ENCODE data around the gene SLC6A19. TPM values are rescaled to one million over a fixed set of nuclear protein-coding genes. Genes with fewer than 3 reads are reported as not detected.
A peak's percentile ranks its signal among the peaks of the same experiment; 100 is the strongest.

SLC6A19 gene
- total and polyA plus RNA-seq, 2 experiments from 2014 or later, result 5.2 to 5.8 TPM

GRCh38 chr5:1251678-1252580, 50.5 kb downstream of the SLC6A19 start:
- Histone ChIP-seq H3K79me2 (no peaks in the 10 kb centered on the region), H3K4me2 (no peak overlapping the region), H3K9me3 (ENCODE audit: low read depth) (no peaks in the 10 kb centered on the region), H3K4me1 (ENCODE audit: insufficient read depth) (peaks cover 4% of the 10 kb centered on the region), H3K4me3 (no peak overlapping the region), H3K27me3 (no peaks in the 10 kb centered on the region), H3K36me3 (replicated peaks; ENCODE audit: insufficient read depth, low read depth) (no peaks in the 10 kb centered on the region), H3K9me2 (replicated peaks; ENCODE audit: insufficient read depth) (no peaks in the 10 kb centered on the region), H3K27ac (peak overlapping the region; percentile 88), H4K20me1 (ENCODE audit: insufficient read depth, poor library complexity, severe bottlenecking) (no peaks in the 10 kb centered on the region), H2AFZ (no peak overlapping the region)
- 59% methylated on average over 27 of the region's 27 CpGs for WGBS (ENCODE audit: low lambda C conversion rate, missing lambda C conversion rate)
- TF ChIP-seq EZH2phosphoT487 (IDR thresholded peaks at IDR 0.05; ENCODE audit: low read depth, severe bottlenecking, unreplicated experiment) (no peak), CTCF (IDR thresholded peaks at IDR 0.05; ENCODE audit: poor library complexity) (no peak), EZH2 (IDR thresholded peaks at IDR 0.05; ENCODE audit: borderline replicate concordance) (no peak)
- DNase-seq (ENCODE audit: low spot score), result peak; percentile 84

- Histone ChIP-seq H3K79me2 (no peaks in the 10 kb centered on the region), H3K9me3 (ENCODE audit: low read depth) (no peaks in the 10 kb centered on the region), H2AFZ (no peak overlapping the region), H4K20me1 (ENCODE audit: insufficient read depth, poor library complexity, severe bottlenecking) (no peaks in the 10 kb centered on the region), H3K27ac (no peak overlapping the region), H3K27me3 (no peaks in the 10 kb centered on the region), H3K4me3 (no peak overlapping the region), H3K4me2 (no peak overlapping the region), H3K4me1 (ENCODE audit: insufficient read depth) (peaks cover 4% of the 10 kb centered on the region), H3K9me2 (replicated peaks; ENCODE audit: insufficient read depth) (no peaks in the 10 kb centered on the region), H3K36me3 (replicated peaks; ENCODE audit: insufficient read depth, low read depth) (no peaks in the 10 kb centered on the region)
- 96% methylated on average over 4 of the region's 9 CpGs for WGBS (ENCODE audit: low lambda C conversion rate, missing lambda C conversion rate)
- no peak for TF ChIP-seq CTCF (IDR thresholded peaks at IDR 0.05; ENCODE audit: poor library complexity)
- no peak for TF ChIP-seq EZH2phosphoT487 (IDR thresholded peaks at IDR 0.05; ENCODE audit: low read depth, severe bottlenecking, unreplicated experiment)
- TF ChIP-seq EZH2 (IDR thresholded peaks at IDR 0.05; ENCODE audit: borderline replicate concordance), result no peak
- DNase-seq (ENCODE audit: low spot score), result no peak
Measured at GRCh38 chr5:1252681-1253080, 51.3 kb downstream of the SLC6A19 start.

GRCh38 chr5:1253456-1254105, 52.2 kb downstream of the SLC6A19 start:
- H4K20me1 ChIP-seq (ENCODE audit: insufficient read depth, poor library complexity, severe bottlenecking), result no peaks in the 10 kb centered on the region
- no peaks in the 10 kb centered on the region for H3K27me3 ChIP-seq
- no peak for TF ChIP-seq CTCF (IDR thresholded peaks at IDR 0.05; ENCODE audit: poor library complexity)
- no peak for TF ChIP-seq EZH2 (IDR thresholded peaks at IDR 0.05; ENCODE audit: borderline replicate concordance)
- DNase-seq (ENCODE audit: low spot score), result no peak
- 93% methylated on average over 30 of the region's 33 CpGs for WGBS (ENCODE audit: low lambda C conversion rate, missing lambda C conversion rate)
- no peak overlapping the region for H2AFZ ChIP-seq
- no peaks in the 10 kb centered on the region for H3K79me2 ChIP-seq
- H3K27ac ChIP-seq, result no peak overlapping the region
- H3K9me3 ChIP-seq (ENCODE audit: low read depth), result no peaks in the 10 kb centered on the region
- H3K4me2 ChIP-seq, result no peak overlapping the region
- H3K4me1 ChIP-seq (ENCODE audit: insufficient read depth), result peaks cover 4% of the 10 kb centered on the region
- no peaks in the 10 kb centered on the region for H3K9me2 ChIP-seq (replicated peaks; ENCODE audit: insufficient read depth)
- no peak overlapping the region for H3K4me3 ChIP-seq
- no peaks in the 10 kb centered on the region for H3K36me3 ChIP-seq (replicated peaks; ENCODE audit: insufficient read depth, low read depth)
